ENCODE data around the gene C10orf90. TPM values are rescaled to one million over a fixed set of nuclear protein-coding genes. Genes with fewer than 3 reads are reported as not detected.

The C10orf90 gene
- total RNA-seq, 6 donors from 2014 or later: 1.0 TPM; not detected in 5

- no peak overlapping the region for H3K4me3 ChIP-seq
- no peaks in the 10 kb centered on the region for H3K27me3 ChIP-seq
- H3K9me3 ChIP-seq: no peaks in the 10 kb centered on the region
- no peaks in the 10 kb centered on the region for H3K4me1 ChIP-seq
- no peaks in the 10 kb centered on the region for H3K36me3 ChIP-seq
- no peak for TF ChIP-seq EP300 (IDR thresholded peaks at IDR 0.05)
- TF ChIP-seq POLR2AphosphoS5 (IDR thresholded peaks at IDR 0.05): no peak
- TF ChIP-seq, protein P1, sequence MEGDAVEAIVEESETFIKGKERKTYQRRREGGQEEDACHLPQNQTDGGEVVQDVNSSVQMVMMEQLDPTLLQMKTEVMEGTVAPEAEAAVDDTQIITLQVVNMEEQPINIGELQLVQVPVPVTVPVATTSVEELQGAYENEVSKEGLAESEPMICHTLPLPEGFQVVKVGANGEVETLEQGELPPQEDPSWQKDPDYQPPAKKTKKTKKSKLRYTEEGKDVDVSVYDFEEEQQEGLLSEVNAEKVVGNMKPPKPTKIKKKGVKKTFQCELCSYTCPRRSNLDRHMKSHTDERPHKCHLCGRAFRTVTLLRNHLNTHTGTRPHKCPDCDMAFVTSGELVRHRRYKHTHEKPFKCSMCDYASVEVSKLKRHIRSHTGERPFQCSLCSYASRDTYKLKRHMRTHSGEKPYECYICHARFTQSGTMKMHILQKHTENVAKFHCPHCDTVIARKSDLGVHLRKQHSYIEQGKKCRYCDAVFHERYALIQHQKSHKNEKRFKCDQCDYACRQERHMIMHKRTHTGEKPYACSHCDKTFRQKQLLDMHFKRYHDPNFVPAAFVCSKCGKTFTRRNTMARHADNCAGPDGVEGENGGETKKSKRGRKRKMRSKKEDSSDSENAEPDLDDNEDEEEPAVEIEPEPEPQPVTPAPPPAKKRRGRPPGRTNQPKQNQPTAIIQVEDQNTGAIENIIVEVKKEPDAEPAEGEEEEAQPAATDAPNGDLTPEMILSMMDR (IDR thresholded peaks at IDR 0.05): no peak
- no peak for TF ChIP-seq POLR2A (IDR thresholded peaks at IDR 0.05)
- ATAC-seq (ENCODE audit: low FRiP score in 2 of 2) (no peak), DNase-seq (no peak)
- WGBS, 2 donors: 76 to 83% methylated on average over 1 of the region's 1 CpG
- H3K27ac ChIP-seq: no peak overlapping the region
These were observed 294.5 kb downstream of the C10orf90 start for GRCh38 chr10:126375926-126376554.

GRCh38 chr10:126375299-126375698 lies 295.2 kb downstream of the C10orf90 start:
- no peak for DNase-seq
- no peak overlapping the region for H3K4me3 ChIP-seq
- no peaks in the 10 kb centered on the region for H3K36me3 ChIP-seq
- H3K9me3 ChIP-seq: no peaks in the 10 kb centered on the region
- H3K27ac ChIP-seq: no peak overlapping the region
- no peaks in the 10 kb centered on the region for H3K4me1 ChIP-seq
- TF ChIP-seq, protein P1 (IDR thresholded peaks at IDR 0.05): no peak
- TF ChIP-seq POLR2A (IDR thresholded peaks at IDR 0.05): no peak
- no peak for TF ChIP-seq EP300 (IDR thresholded peaks at IDR 0.05)
- no peak for TF ChIP-seq POLR2AphosphoS5 (IDR thresholded peaks at IDR 0.05)
- no peaks in the 10 kb centered on the region for H3K27me3 ChIP-seq
- ATAC-seq (ENCODE audit: low FRiP score in 2 of 2): no peak

Other genes with a start within 250 kb of the C10orf90 start
- 10 to 100 TPM; 37.5 to 63.9 (median 45.8) TPM for gene DOCK1, start 234.7 kb upstream of the C10orf90 start, total RNA-seq